IMR-90 (cell line): ENCODE measurements around the gene GMCL1. TPM values are rescaled to one million over a fixed set of nuclear protein-coding genes. Genes with fewer than 3 reads are reported as not detected.

Experiments used
- ATAC-seq: fragments of 200-7000 bp; cut with Tn5 transposase; 2 replicates; pipeline ENCODE4 v1.9.1; 2020; ENCODE audit warnings: low read depth, mild to moderate bottlenecking, moderate library complexity
- BruUV-seq: library from RNA; stranded (reverse); fragments of 400-500 nt; replicated peaks from 2 replicates; lab custom pipeline; 2021; lab: Mats Ljungman, UMichigan
- CTCF ChIA-PET: fragments of 300-600 bp; formaldehyde crosslinking; extraction: SDS; loops from one replicate; lab custom pipeline; 2021; ENCODE audit warnings: antibody characterized with exemption; lab: Yijun Ruan, JAX
- POLR2A ChIA-PET: fragments of 300-600 bp; sonication (Branson Sonifier 250); formaldehyde crosslinking; loops from one replicate; lab custom pipeline; 2022; ENCODE audit warnings: antibody characterized with exemption; ENCODE audit not compliant: unreplicated experiment; lab: Charles Lee
- DNase-seq: peaks from one replicate; pipeline ENCODE4 v3.0.0; 2013
- H2AFZ ChIP-seq: replicated peaks from 2 replicates; pipeline ENCODE3; 2013; ENCODE audit warnings: low read length, mild to moderate bottlenecking; ENCODE audit not compliant: poor library complexity
- H2AK5ac ChIP-seq: 2 replicates; pipeline ENCODE4 v1.6.1; 2013; ENCODE audit warnings: low read depth, low read length, inconsistent platforms
- H2AK9ac ChIP-seq: replicated peaks from 2 replicates; pipeline ENCODE3; 2013; ENCODE audit warnings: mild to moderate bottlenecking, low read depth, low read length, moderate library complexity; ENCODE audit not compliant: poor library complexity
- H2BK120ac ChIP-seq: 2 replicates; pipeline ENCODE4 v1.6.1; 2013; ENCODE audit warnings: low read depth, low read length, inconsistent platforms
- H2BK15ac ChIP-seq: 3 replicates; pipeline ENCODE4 v1.6.1; 2013; ENCODE audit warnings: low read depth, low read length, inconsistent platforms
- H2BK20ac ChIP-seq: 2 replicates; pipeline ENCODE4 v1.6.1; 2013; ENCODE audit warnings: low read depth, mild to moderate bottlenecking, inconsistent platforms, low read length, moderate library complexity
- H2BK5ac ChIP-seq: 2 replicates; pipeline ENCODE4 v1.6.1; 2013; ENCODE audit warnings: mild to moderate bottlenecking, low read depth, low read length, inconsistent platforms; ENCODE audit not compliant: poor library complexity, severe bottlenecking
- H3K14ac ChIP-seq: replicated peaks from 2 replicates; pipeline ENCODE4 v1.6.1; 2013; ENCODE audit warnings: low read depth, low read length, inconsistent platforms
- H3K18ac ChIP-seq: 2 replicates; pipeline ENCODE4 v1.6.1; 2013; ENCODE audit warnings: low read depth, low read length, control low read depth
- H3K23ac ChIP-seq: 2 replicates; pipeline ENCODE4 v1.6.1; 2013; ENCODE audit warnings: low read depth, low read length, inconsistent platforms
- H3K27ac ChIP-seq: 2 replicates; pipeline ENCODE4 v1.5.1; 2013; ENCODE audit warnings: mild to moderate bottlenecking, control low read depth, low read length; ENCODE audit not compliant: insufficient read depth
- H3K27me3 ChIP-seq: 2 replicates; pipeline ENCODE4 v1.6.1; 2013; ENCODE audit warnings: low read length; ENCODE audit not compliant: control insufficient read depth, insufficient read depth
- H3K36me3 ChIP-seq: 2 replicates; pipeline ENCODE4 v1.6.1; 2013; ENCODE audit warnings: low read length, mixed read lengths; ENCODE audit not compliant: control insufficient read depth, insufficient read depth
- H3K4ac ChIP-seq: 2 replicates; pipeline ENCODE4 v1.6.1; 2013; ENCODE audit warnings: low read depth, low read length, inconsistent platforms
- H3K4me1 ChIP-seq: 2 replicates; pipeline ENCODE4 v1.6.1; 2013; ENCODE audit warnings: low read length, mixed read lengths; ENCODE audit not compliant: control insufficient read depth, insufficient read depth
- H3K4me2 ChIP-seq: 2 replicates; pipeline ENCODE4 v1.6.1; 2013; ENCODE audit warnings: low read depth, mild to moderate bottlenecking, control low read depth, low read length, moderate library complexity
- H3K4me3 ChIP-seq: 2 replicates; pipeline ENCODE4 v1.5.1; 2013; ENCODE audit warnings: low read depth, mild to moderate bottlenecking, control low read depth, low read length, moderate library complexity; ENCODE audit not compliant: insufficient read depth
- H3K56ac ChIP-seq: 2 replicates; pipeline ENCODE4 v1.6.1; 2013; ENCODE audit warnings: low read length, inconsistent platforms; ENCODE audit not compliant: insufficient read depth; ENCODE audit errors: extremely low read depth
- H3K79me1 ChIP-seq, 2 experiments: 2 replicates each; pipeline ENCODE4 v1.6.1; 2013; ENCODE audit warnings: low read length in 2 of 2, inconsistent platforms in 1 of 2, low read depth in 1 of 2
- H3K9ac ChIP-seq: 2 replicates; pipeline ENCODE4 v1.6.1; 2013; ENCODE audit warnings: low read depth, low read length, control low read depth
- H3K9me1 ChIP-seq: 2 replicates; pipeline ENCODE4 v1.6.1; 2013; ENCODE audit warnings: low read length, inconsistent platforms; ENCODE audit not compliant: insufficient read depth
- H3K9me3 ChIP-seq: 2 replicates; pipeline ENCODE4 v1.6.1; 2013; ENCODE audit warnings: low read length; ENCODE audit not compliant: control insufficient read depth, insufficient read depth
- H4K20me1 ChIP-seq: 2 replicates; pipeline ENCODE4 v1.6.1; 2013; ENCODE audit warnings: low read length, inconsistent platforms; ENCODE audit not compliant: insufficient read depth
- H4K5ac ChIP-seq: 2 replicates; pipeline ENCODE4 v1.6.1; 2013; ENCODE audit warnings: mild to moderate bottlenecking, low read depth, low read length, control low read depth
- H4K8ac ChIP-seq, 2 experiments: 2 replicates each; pipeline ENCODE4 v1.6.1; 2013; ENCODE audit warnings: low read depth in 2 of 2, low read length in 2 of 2, control low read depth in 1 of 2, inconsistent platforms in 1 of 2
- H4K91ac ChIP-seq: 2 replicates; pipeline ENCODE4 v1.6.1; 2013; ENCODE audit warnings: low read depth, low read length, inconsistent platforms; ENCODE audit not compliant: insufficient read depth
- BHLHE40 ChIP-seq: fragments of 150-350 bp; IDR thresholded peaks from 2 replicates; pipeline ENCODE4 v1.6.1; 2016; ENCODE audit warnings: mild to moderate bottlenecking, low read depth, low read length
- CEBPB ChIP-seq: IDR thresholded peaks from 2 replicates; pipeline ENCODE4 v1.6.1; 2012; ENCODE audit warnings: low read depth, low read length, improper control_type of control experiment
- CHD1 ChIP-seq: IDR thresholded peaks from 2 replicates; pipeline ENCODE4 v1.6.1; 2012; ENCODE audit warnings: low read depth, low read length, improper control_type of control experiment
- CTCF ChIP-seq: conservative IDR thresholded peaks from 2 replicates; pipeline ENCODE4 v1.5.1; 2012; ENCODE audit warnings: mild to moderate bottlenecking, low read depth, low read length, improper control_type of control experiment
- FOS ChIP-seq: fragments of 150-350 bp; IDR thresholded peaks from 2 replicates; pipeline ENCODE4 v1.6.1; 2016; ENCODE audit warnings: low read depth, low read length
- MAFK ChIP-seq: IDR thresholded peaks from 2 replicates; pipeline ENCODE4 v1.6.1; 2012; ENCODE audit warnings: low read depth, low read length, improper control_type of control experiment
- MAZ ChIP-seq: IDR thresholded peaks from 2 replicates; pipeline ENCODE4 v1.6.1; 2012; ENCODE audit warnings: low read depth, mild to moderate bottlenecking, low read length, improper control_type of control experiment, moderate library complexity, borderline replicate concordance
- MXI1 ChIP-seq: IDR thresholded peaks from 2 replicates; pipeline ENCODE4 v1.6.1; 2012; ENCODE audit warnings: low read depth, mild to moderate bottlenecking, low read length, moderate library complexity, borderline replicate concordance
- NFE2L2 ChIP-seq: fragments of 150-350 bp; IDR thresholded peaks from 2 replicates; pipeline ENCODE4 v1.6.1; 2016; ENCODE audit warnings: low read depth, mild to moderate bottlenecking, low read length
- POLR2A ChIP-seq: IDR thresholded peaks from 2 replicates; pipeline ENCODE4 v1.6.1; 2012; ENCODE audit warnings: mild to moderate bottlenecking, low read depth, low read length
- RAD21 ChIP-seq: IDR thresholded peaks from 2 replicates; pipeline ENCODE4 v1.6.1; 2012; ENCODE audit warnings: low read length, improper control_type of control experiment
- RCOR1 ChIP-seq: IDR thresholded peaks from 2 replicates; pipeline ENCODE4 v1.6.1; 2012; ENCODE audit warnings: mild to moderate bottlenecking, low read length, improper control_type of control experiment; ENCODE audit not compliant: insufficient replicate concordance
- RFX5 ChIP-seq: IDR thresholded peaks from 2 replicates; pipeline ENCODE4 v1.8.0; 2012; ENCODE audit warnings: low read depth, mild to moderate bottlenecking, low read length, moderate library complexity
- SMC3 ChIP-seq: fragments of 150-350 bp; IDR thresholded peaks from 2 replicates; pipeline ENCODE4 v1.6.1; 2016; ENCODE audit warnings: low read depth, mild to moderate bottlenecking, antibody characterized with exemption, low read length, moderate library complexity
- USF2 ChIP-seq: fragments of 150-350 bp; IDR thresholded peaks from 2 replicates; pipeline ENCODE4 v1.6.1; 2017; ENCODE audit warnings: mild to moderate bottlenecking, antibody characterized with exemption, low read length, low read depth
- WGBS, 2 experiments: methylation state at CpG; one replicate each; pipeline versions ENCODE4 v1.1.5 to v1.1.7; 2013; ENCODE audit warnings: missing lambda C conversion rate in 2 of 2; ENCODE audit not compliant: insufficient read length in 1 of 2; ENCODE audit errors: extremely low coverage in 2 of 2; 5-methylcytosine and 5-hydroxymethylcytosine counted together
- dilution Hi-C: fragments of 300-500 bp; cut with HindIII; formaldehyde crosslinking; loops from one replicate; pipeline ENCODE4 v1.14.3; 2018; ENCODE audit warnings: low sequenced_read_pairs; ENCODE audit not compliant: unreplicated experiment
- in situ Hi-C: fragments of 300-500 bp; cut with MboI; formaldehyde crosslinking; loops from 3 replicates; pipeline ENCODE4 v1.14.3; 2019; ENCODE audit warnings: low sequenced_read_pairs, inconsistent platforms, mixed read lengths
- intact Hi-C: fragments of 100-400 bp; cut with micrococcal nuclease; formaldehyde crosslinking; loops from 2 replicates; pipeline ENCODE4 v1.10.0; 2022
- polyA plus RNA-seq, 3 experiments: library from polyadenylated mRNA; depleted of rRNA; stranded (reverse); fragments of >200 nt; gene quantifications; 2 replicates each; pipeline ENCODE4 v1.2.3, GENCODE V29; 2012; ENCODE audit warnings: low replicate concordance in 1 of 3
- total RNA-seq: library from RNA; depleted of rRNA; stranded (reverse); fragments of >200 nt; gene quantifications from 2 replicates; pipeline ENCODE4 v1.2.3, GENCODE V29; 2012
- TF ChIP-seq, protein P1 (sequence below): fragments of 150-350 bp; IDR thresholded peaks from 2 replicates; pipeline ENCODE4 v1.6.1; 2016; ENCODE audit warnings: low read depth, mild to moderate bottlenecking, low read length, moderate library complexity, borderline replicate concordance

Gene GMCL1
- total and polyA plus RNA-seq, 2 of the 4 experiments (the other 2 are of a cell fraction), result 2.8 to 3.4 TPM

DNA sequence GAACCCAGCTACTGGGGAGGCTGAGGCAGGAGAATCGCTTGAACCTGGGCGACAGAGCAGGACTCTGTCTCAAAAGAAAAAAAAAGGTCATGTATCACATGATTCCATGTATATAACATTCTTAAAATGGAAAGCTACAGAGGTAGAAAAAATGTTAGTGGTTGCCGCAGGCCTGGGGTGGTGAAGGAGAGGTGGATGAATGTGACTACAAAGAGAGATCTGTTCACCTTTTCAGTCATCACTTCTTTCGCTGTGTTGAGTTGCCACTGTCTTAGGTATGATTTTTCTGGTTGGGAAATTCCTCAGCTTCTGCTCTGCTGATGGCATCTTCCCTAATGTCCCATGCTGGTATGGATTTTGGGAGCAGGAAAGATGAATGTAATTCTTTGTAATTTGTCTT, 59.0 kb downstream of the GMCL1 start:
- in situ Hi-C loops (no loop called here), intact Hi-C loops (loop anchor here (5.0 to 10.0 kb wide), 2 partner anchors 36 to 54 kb away; no protein-coding TSS in a partner anchor), dilution Hi-C loops (no loop called here)
- H2AK5ac ChIP-seq, result no peak overlapping the region
- TF ChIP-seq RFX5 (no peak), MAFK (no peak), RAD21 (no peak), RCOR1 (no peak), BHLHE40 (no peak), CEBPB (no peak), POLR2A (no peak), NFE2L2 (no peak), MAZ (no peak), MXI1 (no peak), USF2 (no peak), FOS (no peak), CTCF (no peak), SMC3 (no peak), CHD1 (no peak)
- TF ChIP-seq, protein P1, sequence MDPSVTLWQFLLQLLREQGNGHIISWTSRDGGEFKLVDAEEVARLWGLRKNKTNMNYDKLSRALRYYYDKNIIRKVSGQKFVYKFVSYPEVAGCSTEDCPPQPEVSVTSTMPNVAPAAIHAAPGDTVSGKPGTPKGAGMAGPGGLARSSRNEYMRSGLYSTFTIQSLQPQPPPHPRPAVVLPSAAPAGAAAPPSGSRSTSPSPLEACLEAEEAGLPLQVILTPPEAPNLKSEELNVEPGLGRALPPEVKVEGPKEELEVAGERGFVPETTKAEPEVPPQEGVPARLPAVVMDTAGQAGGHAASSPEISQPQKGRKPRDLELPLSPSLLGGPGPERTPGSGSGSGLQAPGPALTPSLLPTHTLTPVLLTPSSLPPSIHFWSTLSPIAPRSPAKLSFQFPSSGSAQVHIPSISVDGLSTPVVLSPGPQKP, result no peak
- no peaks in the 10 kb centered on the region for H3K79me1 ChIP-seq
- no peaks in the 10 kb centered on the region for H3K27me3 ChIP-seq
- H3K56ac ChIP-seq, result no peak overlapping the region
- H3K14ac ChIP-seq, result no peak overlapping the region
- ChIA-PET POLR2A (no interaction called here), CTCF (interaction anchor here (1.2 kb wide), 1 partner anchor 163 kb away, joined by 4 read pairs; no protein-coding TSS in a partner anchor)
- H3K4me3 ChIP-seq, result no peak overlapping the region
- no peak overlapping the region for H3K23ac ChIP-seq
- H2BK20ac ChIP-seq, result no peak overlapping the region
- H3K36me3 ChIP-seq, result no peaks in the 10 kb centered on the region
- H4K91ac ChIP-seq, result no peak overlapping the region
- no peak overlapping the region for H4K5ac ChIP-seq
- no peak overlapping the region for H2BK15ac ChIP-seq
- no peak overlapping the region for H2AFZ ChIP-seq
- no peak overlapping the region for H3K27ac ChIP-seq
- peaks cover 2% of the 10 kb centered on the region; the same call in 1 of the 2 replicates for H3K9me3 ChIP-seq
- H2BK120ac ChIP-seq, result no peak overlapping the region
- H3K4me1 ChIP-seq, result no peaks in the 10 kb centered on the region
- no peak overlapping the region for H3K18ac ChIP-seq
- H3K9ac ChIP-seq, result no peak overlapping the region
- no peaks in the 10 kb centered on the region for H3K9me1 ChIP-seq
- no peak overlapping the region for H3K4ac ChIP-seq
- no CpG with 5 or more reads among the region's 4 CpGs for WGBS, 2 experiments
- H2BK5ac ChIP-seq, result no peak overlapping the region
- no peak for DNase-seq
- H4K8ac ChIP-seq, result no peak overlapping the region
- no peak overlapping the region for H2AK9ac ChIP-seq
- ATAC-seq, result no peak
- no peaks in the 10 kb centered on the region for H4K20me1 ChIP-seq
- BruUV-seq, result no TSS peak
- H3K4me2 ChIP-seq, result no peak overlapping the region
